Measurements from ENCODE around the gene FCN3.

FCN3 gene

DNA sequence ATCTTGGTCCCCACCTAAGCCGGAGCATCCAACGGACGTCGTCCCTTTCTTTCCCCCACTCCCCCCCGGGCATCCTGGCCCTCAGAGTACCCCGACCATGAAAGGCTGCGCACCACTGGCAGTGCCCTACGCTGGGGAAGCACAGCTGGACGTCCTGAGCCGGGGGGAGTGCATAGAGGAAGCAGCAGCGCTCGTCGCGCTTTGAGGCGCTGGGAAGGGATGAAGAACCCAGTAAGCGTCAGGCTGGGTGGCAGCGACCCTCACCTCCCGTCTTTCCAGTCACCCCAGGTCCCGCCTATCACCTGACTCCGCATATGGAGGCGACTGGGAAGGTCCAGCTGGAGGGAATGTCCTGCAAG is 13.6 kb downstream of the FCN3 start:
- H3K4me3 ChIP-seq (ENCODE audit: control insufficient read depth, low read depth, low read length), result no peak overlapping the region
- DNase-seq (ENCODE audit: low read depth), result no peak
- TF ChIP-seq, protein P1, sequence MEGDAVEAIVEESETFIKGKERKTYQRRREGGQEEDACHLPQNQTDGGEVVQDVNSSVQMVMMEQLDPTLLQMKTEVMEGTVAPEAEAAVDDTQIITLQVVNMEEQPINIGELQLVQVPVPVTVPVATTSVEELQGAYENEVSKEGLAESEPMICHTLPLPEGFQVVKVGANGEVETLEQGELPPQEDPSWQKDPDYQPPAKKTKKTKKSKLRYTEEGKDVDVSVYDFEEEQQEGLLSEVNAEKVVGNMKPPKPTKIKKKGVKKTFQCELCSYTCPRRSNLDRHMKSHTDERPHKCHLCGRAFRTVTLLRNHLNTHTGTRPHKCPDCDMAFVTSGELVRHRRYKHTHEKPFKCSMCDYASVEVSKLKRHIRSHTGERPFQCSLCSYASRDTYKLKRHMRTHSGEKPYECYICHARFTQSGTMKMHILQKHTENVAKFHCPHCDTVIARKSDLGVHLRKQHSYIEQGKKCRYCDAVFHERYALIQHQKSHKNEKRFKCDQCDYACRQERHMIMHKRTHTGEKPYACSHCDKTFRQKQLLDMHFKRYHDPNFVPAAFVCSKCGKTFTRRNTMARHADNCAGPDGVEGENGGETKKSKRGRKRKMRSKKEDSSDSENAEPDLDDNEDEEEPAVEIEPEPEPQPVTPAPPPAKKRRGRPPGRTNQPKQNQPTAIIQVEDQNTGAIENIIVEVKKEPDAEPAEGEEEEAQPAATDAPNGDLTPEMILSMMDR (conservative IDR thresholded peaks at IDR 0.05; ENCODE audit: control insufficient read depth, insufficient read depth, low read depth, low read length), result no peak

DNA sequence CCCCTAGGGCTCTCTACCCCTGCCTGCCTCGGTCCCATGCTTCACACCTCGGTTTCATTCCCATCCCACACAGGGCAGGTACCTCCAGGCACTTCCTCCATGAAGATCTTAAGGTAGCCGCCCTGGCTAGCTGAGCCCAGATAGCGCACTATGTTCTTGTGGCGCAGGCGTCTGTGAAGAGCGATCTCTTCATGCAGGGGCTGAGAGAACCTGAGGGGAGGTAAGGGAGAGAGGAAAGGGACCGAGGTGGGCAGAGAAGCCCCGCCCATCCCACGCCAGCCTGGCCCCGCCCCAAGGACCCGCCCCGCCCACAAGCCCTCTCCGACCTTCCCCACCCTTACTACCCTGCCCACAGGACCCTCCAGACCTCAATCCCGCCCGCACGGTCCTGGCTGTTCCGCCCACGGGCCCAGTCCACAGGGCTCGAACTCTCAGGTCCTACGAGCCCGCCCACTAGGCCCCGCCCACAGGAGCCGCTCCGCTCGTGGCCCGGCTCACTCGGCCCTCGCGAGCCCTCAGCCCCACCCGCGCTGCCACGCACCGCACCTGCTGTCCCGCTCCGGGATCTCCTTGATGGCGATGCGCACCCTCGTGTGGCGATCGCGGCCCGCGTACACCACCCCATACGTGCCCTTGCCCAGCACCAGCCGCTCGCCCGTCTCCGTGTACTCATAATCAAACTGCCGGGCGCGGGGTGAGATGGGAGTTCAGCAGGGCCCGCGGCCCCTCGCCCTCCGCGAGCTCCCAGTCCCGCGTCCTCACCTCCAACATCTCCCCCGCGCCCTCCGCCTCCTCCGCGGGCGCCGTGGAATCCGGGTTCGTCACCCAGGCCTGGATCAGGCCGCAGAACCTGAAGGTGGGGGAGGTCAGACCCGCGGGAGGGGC is 14.2 kb downstream of the FCN3 start:
- DNase-seq (ENCODE audit: low read depth), result no peak
- H3K4me3 ChIP-seq (ENCODE audit: control insufficient read depth, low read depth, low read length), result no peak overlapping the region
- TF ChIP-seq, protein P1 (conservative IDR thresholded peaks at IDR 0.05; ENCODE audit: control insufficient read depth, insufficient read depth, low read depth, low read length), result no peak

DNA sequence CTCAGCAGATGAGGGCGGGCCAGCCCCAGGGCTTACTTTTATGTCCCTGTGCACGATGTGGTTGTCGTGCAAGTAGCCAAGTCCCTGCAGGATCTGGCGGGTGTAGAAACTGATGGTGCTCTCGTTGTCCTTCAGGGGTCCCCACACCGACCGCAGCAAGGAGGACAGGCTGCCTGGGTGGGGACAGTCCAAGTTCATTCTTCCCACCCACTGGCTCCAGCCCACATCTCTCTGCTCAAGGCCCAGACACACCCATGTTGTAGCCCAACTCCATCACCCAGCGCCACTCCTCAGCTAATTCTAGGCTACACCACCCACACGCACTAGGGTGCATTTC is 14.8 kb downstream of the FCN3 start:
- no peak overlapping the region for H3K4me3 ChIP-seq (ENCODE audit: control insufficient read depth, low read depth, low read length)
- TF ChIP-seq, protein P1 (conservative IDR thresholded peaks at IDR 0.05; ENCODE audit: control insufficient read depth, insufficient read depth, low read depth, low read length), result no peak
- no peak for DNase-seq (ENCODE audit: low read depth)

DNA sequence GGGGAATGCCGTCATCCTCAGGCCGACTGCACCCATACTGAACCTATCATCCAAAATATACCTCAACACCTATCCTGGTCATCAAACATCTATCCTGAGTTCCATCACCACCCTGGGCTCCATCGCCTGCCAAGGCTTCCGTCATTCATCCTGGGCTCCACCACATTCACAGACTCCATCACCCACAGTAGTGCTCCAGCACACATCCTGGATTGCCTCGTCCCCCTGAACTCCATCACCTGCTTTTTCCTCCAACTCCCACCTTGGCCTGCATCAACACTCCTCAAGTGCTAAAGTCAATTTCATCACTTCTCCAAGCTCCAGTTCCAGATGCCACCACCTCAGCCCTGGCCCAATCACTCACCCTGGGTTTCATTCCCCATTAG is 15.7 kb downstream of the FCN3 start:
- no peak for DNase-seq (ENCODE audit: low read depth)
- no peak overlapping the region for H3K4me3 ChIP-seq (ENCODE audit: control insufficient read depth, low read depth, low read length)
- TF ChIP-seq, protein P1 (conservative IDR thresholded peaks at IDR 0.05; ENCODE audit: control insufficient read depth, insufficient read depth, low read depth, low read length), result no peak

DNA sequence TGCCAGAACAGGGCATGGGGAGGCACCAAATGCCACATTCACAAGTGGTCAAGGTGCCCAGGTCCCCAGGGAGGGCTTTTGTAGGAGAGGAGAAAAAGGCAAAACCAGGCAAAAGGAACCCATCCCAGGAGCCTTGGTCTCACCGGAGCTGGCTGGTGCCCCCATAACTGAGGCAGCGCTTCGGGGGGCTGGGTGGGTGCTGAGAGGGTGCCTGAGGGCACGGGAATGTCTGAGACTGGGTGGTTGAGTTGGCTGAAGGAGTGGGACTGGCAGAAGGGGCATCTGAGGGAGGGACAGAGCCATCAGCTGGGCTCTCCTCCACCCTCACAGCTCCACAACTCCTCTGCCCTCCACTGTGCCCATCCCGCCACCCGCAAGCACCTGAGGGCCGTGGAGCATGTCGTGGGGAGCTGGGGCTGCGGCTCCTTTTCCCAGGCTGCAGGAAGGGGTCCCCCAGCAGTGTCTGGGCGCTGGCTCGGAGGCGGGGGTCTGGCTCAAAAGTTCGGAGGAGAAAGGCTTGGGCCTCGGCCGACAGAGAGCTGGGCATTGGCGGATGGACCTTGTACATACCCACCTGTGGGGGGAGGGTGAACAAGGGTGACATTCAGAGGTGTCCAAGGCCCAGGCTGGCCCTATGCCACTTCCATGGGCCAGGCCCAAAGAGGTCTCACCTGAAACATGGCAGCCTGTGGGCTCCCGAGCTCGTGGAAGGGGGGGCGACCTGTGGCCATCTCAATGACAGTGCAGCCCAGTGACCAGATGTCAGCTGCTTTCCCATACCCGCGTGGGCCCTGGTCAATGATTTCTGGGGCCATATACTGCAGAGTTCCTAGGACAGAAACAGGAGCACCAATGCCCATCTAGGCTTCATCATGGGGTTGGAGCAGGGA is 16.3 kb downstream of the FCN3 start:
- TF ChIP-seq, protein P1 (conservative IDR thresholded peaks at IDR 0.05; ENCODE audit: control insufficient read depth, insufficient read depth, low read depth, low read length), result no peak
- no peak overlapping the region for H3K4me3 ChIP-seq (ENCODE audit: control insufficient read depth, low read depth, low read length)
- no peak for DNase-seq (ENCODE audit: low read depth)

DNA sequence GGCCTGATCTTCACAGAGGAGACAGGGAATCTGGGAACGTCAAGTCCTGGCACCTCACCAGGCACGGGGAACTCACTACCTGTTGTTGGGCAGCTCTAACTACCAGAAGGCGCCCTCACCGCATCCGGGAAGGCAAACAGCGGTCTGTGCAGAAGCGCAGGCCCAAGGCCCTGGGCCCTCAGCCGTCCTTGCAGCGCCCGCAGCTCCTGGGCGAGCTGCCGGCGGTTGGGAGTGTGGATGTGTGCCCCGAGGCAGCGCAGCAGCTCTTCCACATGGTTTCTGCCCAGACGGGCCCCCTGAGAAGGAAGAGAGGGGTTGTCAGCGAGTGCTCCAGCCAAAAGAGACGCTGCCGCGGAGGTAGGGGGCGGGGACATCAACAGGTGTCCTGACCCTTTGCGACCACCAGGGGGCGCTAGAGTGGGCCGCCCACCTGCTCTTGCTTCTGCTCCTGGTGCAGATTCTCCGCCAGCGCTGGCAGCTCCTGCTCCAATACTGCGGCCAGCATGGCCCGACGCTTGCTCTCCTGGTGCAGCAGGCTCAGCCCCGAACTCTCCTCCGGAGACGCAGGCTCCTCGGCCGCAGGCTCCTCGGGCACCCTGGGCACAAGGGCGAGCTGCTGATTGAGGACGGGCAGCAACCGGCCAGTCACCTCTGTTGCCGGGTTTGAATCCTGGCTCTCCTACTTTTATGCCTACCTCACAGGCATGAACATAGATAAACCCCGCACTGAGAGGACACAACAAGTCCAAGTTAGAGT is 17.2 kb downstream of the FCN3 start:
- H3K4me3 ChIP-seq (ENCODE audit: control insufficient read depth, low read depth, low read length), result no peak overlapping the region
- TF ChIP-seq, protein P1 (conservative IDR thresholded peaks at IDR 0.05; ENCODE audit: control insufficient read depth, insufficient read depth, low read depth, low read length), result peak; percentile 71
- peak; percentile 43 for DNase-seq (ENCODE audit: low read depth)
